ENCODE results near the gene SCRT2. TPM values are rescaled to one million over a fixed set of nuclear protein-coding genes. Genes with fewer than 3 reads are reported as not detected.

The SCRT2 gene
- total RNA-seq, 1 experiment from 2014 or later, result not detected

DNA sequence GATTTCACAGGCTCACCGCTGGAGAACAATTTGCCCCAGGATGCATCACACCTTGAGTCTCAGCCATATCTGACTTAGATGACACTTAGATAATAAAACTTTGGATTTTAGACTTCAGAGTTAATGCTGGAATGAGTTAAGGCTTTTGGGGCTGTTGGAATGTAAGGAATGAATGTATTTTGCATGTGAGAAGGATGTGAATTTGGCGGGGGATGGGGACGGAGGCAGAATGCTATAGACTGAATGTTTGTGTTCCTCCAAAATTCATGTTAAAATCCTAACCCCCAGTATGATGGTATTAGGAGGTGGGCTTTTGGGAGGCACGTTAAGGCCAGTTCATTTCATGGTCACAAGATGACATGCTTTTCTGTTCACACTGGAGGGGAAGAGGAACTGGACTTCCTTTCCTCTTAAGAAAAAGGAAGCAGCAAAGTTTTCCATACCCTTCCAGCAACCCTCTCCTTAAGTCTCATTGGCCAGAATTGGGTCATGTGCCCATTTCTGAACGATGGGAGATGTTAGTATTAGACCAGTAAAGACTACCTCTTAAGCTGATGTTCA lies 16.8 kb downstream of the SCRT2 start:
- H3K79me1 ChIP-seq (ENCODE audit: insufficient read depth, low read depth, low read length, poor library complexity, severe bottlenecking), result no peaks in the 10 kb centered on the region
- no peaks in the 10 kb centered on the region for H4K20me1 ChIP-seq (ENCODE audit: control insufficient read depth, insufficient read depth, insufficient read length)
- H3K56ac ChIP-seq (ENCODE audit: insufficient read length, low read depth, low read length), result no peak overlapping the region
- H2BK120ac ChIP-seq (ENCODE audit: low read depth, low read length, poor library complexity, severe bottlenecking), result peak overlapping the region; percentile 69
- H2BK12ac ChIP-seq (ENCODE audit: insufficient read length, low read depth, low read length), result peak overlapping the region; percentile 83
- peak overlapping the region; percentile 79 for H3K27ac ChIP-seq (ENCODE audit: insufficient read length, low read depth, low read length)
- peaks cover 27% of the 10 kb centered on the region; the same call in 1 of the 2 replicates for H3K4me1 ChIP-seq (ENCODE audit: insufficient read depth, low read length)
- no peak overlapping the region; the same call in 1 of the 2 replicates for H3K14ac ChIP-seq (ENCODE audit: insufficient read depth, low read length)
- H2BK20ac ChIP-seq (ENCODE audit: low read depth, low read length, poor library complexity, severe bottlenecking), result peak overlapping the region; percentile 85
- H3K9ac ChIP-seq (ENCODE audit: extremely low read depth, insufficient read length, low read length), result no peak overlapping the region
- Mint-ChIP-seq H3K4me3 (peak overlapping the region in 1 of 2 experiments; percentile 64; a peak in 4 of 5 replicates), H3K9me3 (no peaks in the 10 kb centered on the region; a peak in 1 of 5 replicates), H3K4me1 (peaks cover 74 to 80% of the 10 kb centered on the region in 2 experiments), H3K27ac (peak overlapping the region; percentile 50 to 93 (median 91); a peak in 6 of 7 replicates), H3K27me3 (ENCODE audit: low read depth) (peaks cover 13% of the 10 kb centered on the region), H3K36me3 (ENCODE audit: insufficient read depth in 1 of 3, low read depth in 3 of 3) (no peaks in the 10 kb centered on the region; a peak in 1 of 7 replicates)
- no peak overlapping the region for H4K91ac ChIP-seq (ENCODE audit: insufficient read length, low read depth, low read length)
- H4K8ac ChIP-seq (replicated peaks; ENCODE audit: insufficient read length, low read depth, low read length), result no peak overlapping the region
- peak overlapping the region; percentile 56 for H3T11ph ChIP-seq (ENCODE audit: low read length)
- no peaks in the 10 kb centered on the region for H3K9me3 ChIP-seq (ENCODE audit: control insufficient read depth, low read depth, low read length)
- peak overlapping the region; percentile 56 for H2AK5ac ChIP-seq (ENCODE audit: insufficient read length, low read length)
- H2BK15ac ChIP-seq (ENCODE audit: low read depth, low read length), result no peak overlapping the region
- peak overlapping the region; percentile 46 for H2BK5ac ChIP-seq (ENCODE audit: insufficient read length, low read length)
- H3K23ac ChIP-seq (ENCODE audit: insufficient read length, low read depth, low read length), result no peak overlapping the region
- H2AFZ ChIP-seq (ENCODE audit: low read length), result no peak overlapping the region
- H4K5ac ChIP-seq (ENCODE audit: insufficient read length, low read depth, low read length), result peak overlapping the region; percentile 66
- TF ChIP-seq, protein P1, sequence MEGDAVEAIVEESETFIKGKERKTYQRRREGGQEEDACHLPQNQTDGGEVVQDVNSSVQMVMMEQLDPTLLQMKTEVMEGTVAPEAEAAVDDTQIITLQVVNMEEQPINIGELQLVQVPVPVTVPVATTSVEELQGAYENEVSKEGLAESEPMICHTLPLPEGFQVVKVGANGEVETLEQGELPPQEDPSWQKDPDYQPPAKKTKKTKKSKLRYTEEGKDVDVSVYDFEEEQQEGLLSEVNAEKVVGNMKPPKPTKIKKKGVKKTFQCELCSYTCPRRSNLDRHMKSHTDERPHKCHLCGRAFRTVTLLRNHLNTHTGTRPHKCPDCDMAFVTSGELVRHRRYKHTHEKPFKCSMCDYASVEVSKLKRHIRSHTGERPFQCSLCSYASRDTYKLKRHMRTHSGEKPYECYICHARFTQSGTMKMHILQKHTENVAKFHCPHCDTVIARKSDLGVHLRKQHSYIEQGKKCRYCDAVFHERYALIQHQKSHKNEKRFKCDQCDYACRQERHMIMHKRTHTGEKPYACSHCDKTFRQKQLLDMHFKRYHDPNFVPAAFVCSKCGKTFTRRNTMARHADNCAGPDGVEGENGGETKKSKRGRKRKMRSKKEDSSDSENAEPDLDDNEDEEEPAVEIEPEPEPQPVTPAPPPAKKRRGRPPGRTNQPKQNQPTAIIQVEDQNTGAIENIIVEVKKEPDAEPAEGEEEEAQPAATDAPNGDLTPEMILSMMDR (conservative IDR thresholded peaks at IDR 0.05), result no peak
- H3K4me2 ChIP-seq (ENCODE audit: insufficient read depth, insufficient read length, low read length), result peak overlapping the region; percentile 63
- no CpG with 5 or more reads among the region's 5 CpGs for WGBS (ENCODE audit: extremely low coverage, insufficient read length, low lambda C conversion rate)
- no peaks in the 10 kb centered on the region for H3K79me2 ChIP-seq (ENCODE audit: insufficient read depth, low read length)
- H3K23me2 ChIP-seq (ENCODE audit: insufficient read length, low read depth, low read length, poor library complexity, severe bottlenecking), result no peaks in the 10 kb centered on the region
- no peaks in the 10 kb centered on the region for H3K27me3 ChIP-seq (ENCODE audit: insufficient read depth, low read length)
- H3K18ac ChIP-seq (ENCODE audit: insufficient read length, low read depth, low read length), result peak overlapping the region; percentile 87
- no peak overlapping the region for H3K4ac ChIP-seq (ENCODE audit: low read depth, low read length)
- no peak for DNase-seq

All from H9 (cell line).